Measurements from ENCODE around the gene GRK1. TPM values are rescaled to one million over a fixed set of nuclear protein-coding genes. Genes with fewer than 3 reads are reported as not detected.
A peak's percentile ranks its signal among the peaks of the same experiment; 100 is the strongest.
"Not testable (repeated sequence)": the region's sequence is repeated elsewhere in the genome, so short reads cannot be mapped to it uniquely, and the experiment has no call there.

The GRK1 gene
- total RNA-seq, 1 donor from 2014 or later = 1.2 TPM

- H3K4me1 Mint-ChIP-seq (ENCODE audit: low read depth, unreplicated experiment) = peaks cover 43% of the 10 kb centered on the region
- no peak overlapping the region for H3K4me3 Mint-ChIP-seq (ENCODE audit: unreplicated experiment)
- H3K27me3 Mint-ChIP-seq (ENCODE audit: unreplicated experiment) = peaks cover 21% of the 10 kb centered on the region
- peaks cover 40% of the 10 kb centered on the region for H3K9me3 Mint-ChIP-seq (ENCODE audit: unreplicated experiment)
- peak overlapping the region; percentile 59 for H3K27ac Mint-ChIP-seq (ENCODE audit: unreplicated experiment)
- H3K36me3 Mint-ChIP-seq (ENCODE audit: unreplicated experiment) = peaks cover 33% of the 10 kb centered on the region
- DNase-seq = no peak
- TF ChIP-seq, protein P1, sequence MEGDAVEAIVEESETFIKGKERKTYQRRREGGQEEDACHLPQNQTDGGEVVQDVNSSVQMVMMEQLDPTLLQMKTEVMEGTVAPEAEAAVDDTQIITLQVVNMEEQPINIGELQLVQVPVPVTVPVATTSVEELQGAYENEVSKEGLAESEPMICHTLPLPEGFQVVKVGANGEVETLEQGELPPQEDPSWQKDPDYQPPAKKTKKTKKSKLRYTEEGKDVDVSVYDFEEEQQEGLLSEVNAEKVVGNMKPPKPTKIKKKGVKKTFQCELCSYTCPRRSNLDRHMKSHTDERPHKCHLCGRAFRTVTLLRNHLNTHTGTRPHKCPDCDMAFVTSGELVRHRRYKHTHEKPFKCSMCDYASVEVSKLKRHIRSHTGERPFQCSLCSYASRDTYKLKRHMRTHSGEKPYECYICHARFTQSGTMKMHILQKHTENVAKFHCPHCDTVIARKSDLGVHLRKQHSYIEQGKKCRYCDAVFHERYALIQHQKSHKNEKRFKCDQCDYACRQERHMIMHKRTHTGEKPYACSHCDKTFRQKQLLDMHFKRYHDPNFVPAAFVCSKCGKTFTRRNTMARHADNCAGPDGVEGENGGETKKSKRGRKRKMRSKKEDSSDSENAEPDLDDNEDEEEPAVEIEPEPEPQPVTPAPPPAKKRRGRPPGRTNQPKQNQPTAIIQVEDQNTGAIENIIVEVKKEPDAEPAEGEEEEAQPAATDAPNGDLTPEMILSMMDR (IDR thresholded peaks at IDR 0.05; ENCODE audit: partially characterized antibody, unreplicated experiment) = no peak
These were observed 42.8 kb upstream of the GRK1 start for GRCh38 chr13:113624235-113624587.

DNA sequence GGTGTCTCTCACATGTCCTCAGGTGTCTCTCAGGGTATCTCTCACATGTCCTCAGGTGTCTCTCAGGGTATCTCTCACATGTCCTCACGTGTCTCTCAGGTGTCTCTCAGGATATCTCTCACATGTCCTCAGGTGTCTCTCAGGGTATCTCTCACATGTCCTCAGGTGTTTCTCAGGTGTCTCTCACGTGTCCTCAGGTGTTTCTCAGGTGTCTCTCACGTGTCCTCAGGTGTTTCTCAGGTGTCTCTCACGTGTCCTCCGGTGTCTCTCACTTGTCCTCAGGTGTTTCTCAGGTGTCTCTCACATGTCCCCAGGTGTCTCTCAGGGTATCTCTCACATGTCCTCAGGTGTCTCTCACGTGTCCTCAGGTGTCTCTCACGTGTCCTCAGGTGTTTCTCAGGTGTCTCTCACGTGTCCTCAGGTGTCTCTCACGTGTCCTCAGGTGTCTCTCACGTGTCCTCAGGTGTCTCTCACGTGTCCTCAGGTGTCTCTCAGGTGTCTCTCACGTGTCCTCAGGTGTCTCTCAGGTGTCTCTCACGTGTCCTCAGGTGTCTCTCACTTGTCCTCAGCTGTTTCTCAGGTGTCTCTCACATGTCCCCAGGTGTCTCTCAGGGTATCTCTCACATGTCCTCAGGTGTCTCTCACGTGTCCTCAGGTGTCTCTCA, 42.2 kb upstream of the GRK1 start:
- Mint-ChIP-seq H3K4me1 (ENCODE audit: low read depth, unreplicated experiment) (peaks cover 47% of the 10 kb centered on the region), H3K36me3 (ENCODE audit: unreplicated experiment) (peaks cover 33% of the 10 kb centered on the region), H3K27ac (ENCODE audit: unreplicated experiment) (peak overlapping the region; percentile 59), H3K27me3 (ENCODE audit: unreplicated experiment) (peaks cover 22% of the 10 kb centered on the region), H3K9me3 (ENCODE audit: unreplicated experiment) (peaks cover 42% of the 10 kb centered on the region)
- H3K4me3 Mint-ChIP-seq (ENCODE audit: unreplicated experiment); DNase-seq: not testable (repeated sequence)

GRCh38 chr13:113625965-113626721, 40.9 kb upstream of the GRK1 start:
- H3K4me3 Mint-ChIP-seq (ENCODE audit: unreplicated experiment) = no peak overlapping the region
- TF ChIP-seq, protein P1 (IDR thresholded peaks at IDR 0.05; ENCODE audit: partially characterized antibody, unreplicated experiment) = no peak

DNA sequence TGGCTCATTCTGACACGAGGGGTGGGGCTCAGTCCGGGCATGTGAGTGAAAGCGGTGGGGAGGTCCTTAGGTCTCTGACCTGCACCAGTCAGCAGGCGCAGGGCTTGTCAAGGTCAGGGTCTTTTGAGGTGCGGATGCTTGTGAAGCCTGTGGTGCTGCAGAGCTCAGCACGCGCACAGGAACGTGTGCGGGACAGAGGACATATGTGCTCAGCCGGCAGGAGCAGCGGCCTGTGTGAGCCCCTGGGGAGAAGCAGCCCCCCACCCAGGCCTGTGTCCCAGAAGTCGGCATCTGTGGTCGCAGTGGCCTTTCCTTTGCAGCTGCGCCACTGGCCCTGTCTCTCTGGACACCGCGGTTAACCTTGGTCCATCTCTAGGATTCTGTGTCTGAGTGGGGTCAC, 39.9 kb upstream of the GRK1 start:
- Mint-ChIP-seq H3K9me3 (ENCODE audit: unreplicated experiment) (peaks cover 37% of the 10 kb centered on the region), H3K36me3 (ENCODE audit: unreplicated experiment) (peaks cover 30% of the 10 kb centered on the region), H3K27ac (ENCODE audit: unreplicated experiment) (peak overlapping the region; percentile 76), H3K4me3 (ENCODE audit: unreplicated experiment) (peak overlapping the region; percentile 24), H3K4me1 (ENCODE audit: low read depth, unreplicated experiment) (peaks cover 48% of the 10 kb centered on the region), H3K27me3 (ENCODE audit: unreplicated experiment) (peaks cover 22% of the 10 kb centered on the region)
- DNase-seq = peak; percentile 58
- TF ChIP-seq, protein P1 (IDR thresholded peaks at IDR 0.05; ENCODE audit: partially characterized antibody, unreplicated experiment) = no peak

More at GRCh38 chr13:113625965-113626721, 40.9 kb upstream of the GRK1 start:
- Mint-ChIP-seq H3K27ac (ENCODE audit: unreplicated experiment) (peak overlapping the region; percentile 76), H3K9me3 (ENCODE audit: unreplicated experiment) (peaks cover 35% of the 10 kb centered on the region), H3K36me3 (ENCODE audit: unreplicated experiment) (peaks cover 33% of the 10 kb centered on the region), H3K27me3 (ENCODE audit: unreplicated experiment) (peaks cover 22% of the 10 kb centered on the region), H3K4me1 (ENCODE audit: low read depth, unreplicated experiment) (peaks cover 49% of the 10 kb centered on the region)
- DNase-seq = peak; percentile 14

GRCh38 chr13:113628291-113629270, 38.4 kb upstream of the GRK1 start:
- Mint-ChIP-seq H3K9me3 (ENCODE audit: unreplicated experiment) (peaks cover 31% of the 10 kb centered on the region), H3K36me3 (ENCODE audit: unreplicated experiment) (peaks cover 25% of the 10 kb centered on the region), H3K27ac (ENCODE audit: unreplicated experiment) (peak overlapping the region; percentile 71), H3K4me3 (ENCODE audit: unreplicated experiment) (peak overlapping the region; percentile 15), H3K4me1 (ENCODE audit: low read depth, unreplicated experiment) (peaks cover 47% of the 10 kb centered on the region), H3K27me3 (ENCODE audit: unreplicated experiment) (peaks cover 18% of the 10 kb centered on the region)
- peak; percentile 13 for DNase-seq
- TF ChIP-seq, protein P1 (IDR thresholded peaks at IDR 0.05; ENCODE audit: partially characterized antibody, unreplicated experiment) = no peak

Measured in glutamatergic neuron (in vitro differentiated cells).